ENCODE data around the gene IRAK1. TPM values are rescaled to one million over a fixed set of nuclear protein-coding genes. Genes with fewer than 3 reads are reported as not detected.

The IRAK1 gene
- total and polyA plus RNA-seq, 2 of the 13 experiments (the other 11 are each of a cell fraction or from before 2014, with no cell fraction given), result 57.7 to 77.3 TPM

DNA sequence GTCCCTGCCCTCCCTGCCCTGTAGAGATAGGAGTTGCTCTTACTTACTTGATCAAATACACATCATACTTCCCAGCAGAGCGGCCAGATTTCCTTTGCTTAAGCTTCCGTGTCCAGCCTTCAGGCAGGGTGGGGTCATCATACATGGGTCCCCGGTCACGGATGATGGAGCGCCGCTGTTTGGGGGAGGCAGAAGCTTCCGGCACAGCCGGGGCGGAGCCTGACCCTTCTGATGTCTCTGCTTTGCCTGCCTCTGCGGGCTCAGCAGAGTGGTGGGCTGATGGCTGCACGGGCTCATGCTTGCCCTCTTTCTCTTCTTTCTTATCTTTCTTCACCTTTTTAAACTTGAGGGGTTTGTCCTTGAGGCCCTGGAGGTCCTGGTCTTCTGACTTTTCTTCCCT, 12.5 kb upstream of the IRAK1 start:
- 100% methylated on average over 1 of the region's 11 CpGs for WGBS (ENCODE audit: low lambda C conversion rate)
- H3K4me2 ChIP-seq (ENCODE audit: low read depth, low read length), result no peak overlapping the region
- intact Hi-C loops (cut with micrococcal nuclease; ENCODE audit: unreplicated experiment) (no loop called here), in situ Hi-C loops (cut with HindIII; ENCODE audit: extremely low pct_ligation_motif_present, low pct_unique_long_range_greater_than_20kb) (no loop called here)
- TF ChIP-seq CREB1 (IDR thresholded peaks at IDR 0.05) (no peak), CREB1 (CRISPR knock-in tag; IDR thresholded peaks at IDR 0.05) (no peak), ZBTB20 (CRISPR knock-in tag; IDR thresholded peaks at IDR 0.05; ENCODE audit: borderline replicate concordance, low read depth) (no peak), HDAC1 (CRISPR knock-in tag; IDR thresholded peaks at IDR 0.05) (no peak), ZNF567 (CRISPR knock-in tag; IDR thresholded peaks at IDR 0.05; ENCODE audit: borderline replicate concordance) (no peak), JUND (CRISPR knock-in tag; IDR thresholded peaks at IDR 0.05) (no peak), ZNF256 (CRISPR knock-in tag; conservative IDR thresholded peaks at IDR 0.05) (no peak), ZNF558 (CRISPR knock-in tag; IDR thresholded peaks at IDR 0.05; ENCODE audit: borderline replicate concordance) (no peak), ZNF407 (CRISPR knock-in tag; IDR thresholded peaks at IDR 0.05; ENCODE audit: not compliant biosample characterization) (no peak), PAX8 (CRISPR knock-in tag; IDR thresholded peaks at IDR 0.05; ENCODE audit: borderline replicate concordance) (no peak)
- TF ChIP-seq, protein P1, sequence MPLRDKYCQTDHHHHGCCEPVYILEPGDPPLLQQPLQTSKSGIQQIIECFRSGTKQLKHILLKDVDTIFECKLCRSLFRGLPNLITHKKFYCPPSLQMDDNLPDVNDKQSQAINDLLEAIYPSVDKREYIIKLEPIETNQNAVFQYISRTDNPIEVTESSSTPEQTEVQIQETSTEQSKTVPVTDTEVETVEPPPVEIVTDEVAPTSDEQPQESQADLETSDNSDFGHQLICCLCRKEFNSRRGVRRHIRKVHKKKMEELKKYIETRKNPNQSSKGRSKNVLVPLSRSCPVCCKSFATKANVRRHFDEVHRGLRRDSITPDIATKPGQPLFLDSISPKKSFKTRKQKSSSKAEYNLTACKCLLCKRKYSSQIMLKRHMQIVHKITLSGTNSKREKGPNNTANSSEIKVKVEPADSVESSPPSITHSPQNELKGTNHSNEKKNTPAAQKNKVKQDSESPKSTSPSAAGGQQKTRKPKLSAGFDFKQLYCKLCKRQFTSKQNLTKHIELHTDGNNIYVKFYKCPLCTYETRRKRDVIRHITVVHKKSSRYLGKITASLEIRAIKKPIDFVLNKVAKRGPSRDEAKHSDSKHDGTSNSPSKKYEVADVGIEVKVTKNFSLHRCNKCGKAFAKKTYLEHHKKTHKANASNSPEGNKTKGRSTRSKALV (CRISPR knock-in tag; IDR thresholded peaks at IDR 0.05), result no peak
- FAIRE-seq, result no peak
- H3K9ac ChIP-seq (ENCODE audit: insufficient read depth, low read depth, low read length), result no peak overlapping the region
- H3K4me1 ChIP-seq (ENCODE audit: insufficient read depth, low read length), result peaks cover 5% of the 10 kb centered on the region; the same call in 1 of the 2 replicates
- no peak for DNase-seq (ENCODE audit: low spot score)
- POLR2A ChIA-PET, result no interaction called here
- H2AFZ ChIP-seq (ENCODE audit: low read length), result no peak overlapping the region
- H3K27me3 ChIP-seq (ENCODE audit: control insufficient read depth in 1 of 2, insufficient read depth in 2 of 2, low read length in 2 of 2), result no peaks in the 10 kb centered on the region
- BruUV-seq (replicated peaks), result no TSS peak
- CTCF ChIA-PET (ENCODE audit: low intra/inter-chr PET ratio, low total read pairs), result no interaction called here
- no peaks in the 10 kb centered on the region for H4K20me1 ChIP-seq (ENCODE audit: insufficient read depth, low read length)
- peaks cover 4 to 18% of the 10 kb centered on the region in 2 experiments; a peak in 4 of 5 replicates for H3K36me3 ChIP-seq (replicated peaks in 1 of 2; ENCODE audit: control insufficient read depth in 1 of 2, insufficient read depth in 2 of 2, low read length in 2 of 2)
- H3K9me3 ChIP-seq (ENCODE audit: low read length), result no peaks in the 10 kb centered on the region
- peaks cover 8% of the 10 kb centered on the region for H3K79me2 ChIP-seq (ENCODE audit: insufficient read depth, low read length)
- ATAC-seq, result no peak
- no peak overlapping the region for H3K27ac ChIP-seq (ENCODE audit: extremely low read length, insufficient read depth, low read length)
- H3K4me3 ChIP-seq (replicated peaks in 1 of 3; ENCODE audit: insufficient read depth in 1 of 3, low read depth in 2 of 3, low read length in 3 of 3), result no peak overlapping the region

Measured in HepG2 (cell line).